ENCODE results near the gene UXS1.

The UXS1 gene

GRCh38 chr2:106109675-106110424, 84.3 kb downstream of the UXS1 start:
- no peak for DNase-seq (ENCODE audit: low spot score)

GRCh38 chr2:106108791-106109190, 85.3 kb downstream of the UXS1 start:
- DNase-seq (ENCODE audit: low spot score), result no peak

- DNase-seq (ENCODE audit: low spot score), result no peak
Observed at GRCh38 chr2:106108351-106108750, 85.8 kb downstream of the UXS1 start.

- DNase-seq (ENCODE audit: low spot score), result no peak
Observed at GRCh38 chr2:106107509-106108131, 86.5 kb downstream of the UXS1 start.

GRCh38 chr2:106106622-106107508, 87.2 kb downstream of the UXS1 start:
- DNase-seq (ENCODE audit: low spot score), result no peak

GRCh38 chr2:106105151-106105922, 88.8 kb downstream of the UXS1 start:
- no peak for DNase-seq (ENCODE audit: low spot score)

GRCh38 chr2:106104332-106105062, 89.6 kb downstream of the UXS1 start:
- DNase-seq (ENCODE audit: low spot score), result peak; percentile 60

- no peak for DNase-seq (ENCODE audit: low spot score)
Observed at GRCh38 chr2:106099691-106100090, 94.4 kb downstream of the UXS1 start.

- no peak for DNase-seq (ENCODE audit: low spot score)
Observed at GRCh38 chr2:106098664-106099063, 95.4 kb downstream of the UXS1 start.

GRCh38 chr2:106098081-106098480, 96.0 kb downstream of the UXS1 start:
- no peak for DNase-seq (ENCODE audit: low spot score)

GRCh38 chr2:106097038-106098000, 96.8 kb downstream of the UXS1 start:
- DNase-seq (ENCODE audit: low spot score), result no peak

- DNase-seq (ENCODE audit: low spot score), result no peak
Observed at GRCh38 chr2:106096299-106097037, 97.6 kb downstream of the UXS1 start.

GRCh38 chr2:106095478-106096298, 98.4 kb downstream of the UXS1 start:
- DNase-seq (ENCODE audit: low spot score), result no peak

GRCh38 chr2:106094131-106094841, 99.8 kb downstream of the UXS1 start:
- no peak for DNase-seq (ENCODE audit: low spot score)

GRCh38 chr2:106090916-106091618, 103.0 kb downstream of the UXS1 start:
- no peak for DNase-seq (ENCODE audit: low spot score)

GRCh38 chr2:106089611-106090010, 104.5 kb downstream of the UXS1 start:
- DNase-seq (ENCODE audit: low spot score), result no peak
